ENCODE data around the gene TMEM151B.

Gene TMEM151B

DNA sequence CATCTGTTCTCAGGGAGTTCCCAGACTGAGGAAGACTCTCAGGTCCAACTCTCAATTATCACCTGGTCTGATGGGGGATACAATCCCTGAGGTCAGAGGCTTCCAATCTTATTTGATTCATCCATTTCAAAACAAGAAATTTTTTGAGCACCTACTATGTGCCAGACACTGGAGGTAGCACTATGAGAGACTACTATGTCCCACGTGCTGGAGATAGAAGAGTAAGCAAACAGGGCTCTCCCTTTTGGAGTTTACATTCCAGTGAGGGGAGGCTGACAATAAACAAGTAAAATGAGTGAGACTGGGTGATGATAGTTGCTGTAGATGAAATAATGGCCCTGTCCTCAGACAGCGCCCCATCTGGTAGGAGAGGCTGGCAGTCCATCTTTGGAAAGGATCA lies 16.5 kb downstream of the TMEM151B start:
- TF ChIP-seq, protein P1, sequence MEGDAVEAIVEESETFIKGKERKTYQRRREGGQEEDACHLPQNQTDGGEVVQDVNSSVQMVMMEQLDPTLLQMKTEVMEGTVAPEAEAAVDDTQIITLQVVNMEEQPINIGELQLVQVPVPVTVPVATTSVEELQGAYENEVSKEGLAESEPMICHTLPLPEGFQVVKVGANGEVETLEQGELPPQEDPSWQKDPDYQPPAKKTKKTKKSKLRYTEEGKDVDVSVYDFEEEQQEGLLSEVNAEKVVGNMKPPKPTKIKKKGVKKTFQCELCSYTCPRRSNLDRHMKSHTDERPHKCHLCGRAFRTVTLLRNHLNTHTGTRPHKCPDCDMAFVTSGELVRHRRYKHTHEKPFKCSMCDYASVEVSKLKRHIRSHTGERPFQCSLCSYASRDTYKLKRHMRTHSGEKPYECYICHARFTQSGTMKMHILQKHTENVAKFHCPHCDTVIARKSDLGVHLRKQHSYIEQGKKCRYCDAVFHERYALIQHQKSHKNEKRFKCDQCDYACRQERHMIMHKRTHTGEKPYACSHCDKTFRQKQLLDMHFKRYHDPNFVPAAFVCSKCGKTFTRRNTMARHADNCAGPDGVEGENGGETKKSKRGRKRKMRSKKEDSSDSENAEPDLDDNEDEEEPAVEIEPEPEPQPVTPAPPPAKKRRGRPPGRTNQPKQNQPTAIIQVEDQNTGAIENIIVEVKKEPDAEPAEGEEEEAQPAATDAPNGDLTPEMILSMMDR (IDR thresholded peaks at IDR 0.05; ENCODE audit: insufficient read depth, low read depth, low read length, missing control alignments), result no peak
- no peak for DNase-seq (ENCODE audit: low read depth)

DNA sequence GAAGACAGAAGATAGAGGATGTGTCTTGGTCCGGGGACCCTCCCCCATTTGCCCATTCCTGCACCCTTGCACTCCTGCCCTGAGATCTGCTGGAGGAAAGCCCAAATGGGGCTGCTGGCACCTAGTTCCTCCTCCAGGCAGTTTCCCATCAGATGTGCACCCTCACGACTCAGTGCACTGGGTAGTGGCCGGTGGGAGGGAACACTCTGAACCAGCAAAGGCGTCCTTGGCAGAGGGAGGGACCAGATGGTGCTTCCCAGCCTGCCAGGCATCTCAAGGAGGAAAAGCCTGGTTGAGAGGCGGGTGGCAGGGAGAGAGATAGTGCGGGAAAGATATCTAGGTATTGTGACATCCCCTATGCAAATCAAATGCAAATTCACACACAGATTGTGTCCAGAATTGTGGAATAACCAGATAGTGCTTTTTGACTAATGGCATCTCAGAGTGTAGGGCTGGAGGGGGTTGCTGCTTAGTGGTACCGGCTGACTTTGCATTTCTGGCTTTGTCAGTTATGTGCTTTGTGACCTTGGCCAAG lies 19.5 kb downstream of the TMEM151B start:
- TF ChIP-seq, protein P1 (IDR thresholded peaks at IDR 0.05; ENCODE audit: insufficient read depth, low read depth, low read length, missing control alignments), result no peak
- DNase-seq (ENCODE audit: low read depth), result no peak
- no peak overlapping the region for H3K4me3 ChIP-seq (ENCODE audit: low read depth, low read length)

More for the DNA sequence above, 16.5 kb downstream of the TMEM151B start:
- no peak overlapping the region for H3K4me3 ChIP-seq (ENCODE audit: low read depth, low read length)

DNA sequence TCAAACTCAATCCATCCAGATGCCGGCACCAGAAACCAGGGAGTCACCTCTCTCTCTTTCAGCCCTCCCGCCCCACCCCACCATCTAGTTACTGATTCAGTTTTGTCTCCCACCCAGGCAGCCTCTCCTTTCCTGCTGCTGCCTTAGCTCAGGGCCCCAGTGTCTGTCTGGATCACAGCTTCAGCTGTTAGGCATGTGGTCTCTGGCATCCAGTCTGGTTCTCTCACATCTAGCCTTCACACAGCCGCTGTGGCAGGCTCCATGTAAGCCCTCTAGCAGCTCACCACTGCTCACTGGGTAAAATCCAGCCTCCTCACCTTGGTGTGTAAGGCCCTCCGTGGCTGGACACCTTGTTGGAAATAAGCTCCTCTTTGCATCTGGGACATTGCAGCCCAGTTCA lies 21.6 kb downstream of the TMEM151B start:
- no peak for DNase-seq (ENCODE audit: low read depth)
- no peak overlapping the region for H3K4me3 ChIP-seq (ENCODE audit: low read depth, low read length)
- TF ChIP-seq, protein P1 (IDR thresholded peaks at IDR 0.05; ENCODE audit: insufficient read depth, low read depth, low read length, missing control alignments), result no peak

DNA sequence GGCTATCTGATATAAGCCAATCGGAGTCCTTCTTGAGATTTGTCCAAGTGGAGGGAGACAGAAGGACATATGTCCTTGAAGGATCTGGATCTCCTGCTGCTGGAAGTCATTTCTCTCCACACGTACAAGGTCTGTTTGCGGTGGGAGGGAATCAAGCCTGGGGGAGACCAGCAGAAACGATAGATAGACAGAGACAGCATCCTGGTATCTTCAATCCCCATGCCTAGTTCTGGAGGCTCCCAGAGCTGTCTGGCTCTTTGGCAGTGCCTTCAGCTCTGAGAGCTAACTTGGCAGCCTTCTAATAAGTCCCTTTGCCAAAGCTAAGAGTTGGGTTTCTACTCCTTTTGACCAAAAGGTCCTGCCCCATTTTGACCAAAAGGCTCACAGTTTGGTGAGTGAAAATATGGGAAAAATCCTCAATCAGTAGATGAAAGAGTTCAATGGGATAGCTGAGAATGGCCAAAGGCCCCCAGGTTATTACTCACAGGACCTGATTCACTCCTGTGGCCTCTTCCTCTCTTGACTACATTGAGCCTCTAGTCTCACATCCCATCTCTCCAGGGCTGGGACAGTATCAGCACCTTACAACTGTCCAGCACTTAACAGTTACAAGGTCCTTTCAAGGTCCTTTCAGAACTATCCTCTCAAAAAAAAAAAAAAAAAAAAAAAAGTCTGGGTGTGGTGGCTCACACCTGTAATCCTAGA lies 22.6 kb downstream of the TMEM151B start:
- no peak for DNase-seq (ENCODE audit: low read depth)
- TF ChIP-seq, protein P1 (IDR thresholded peaks at IDR 0.05; ENCODE audit: insufficient read depth, low read depth, low read length, missing control alignments), result no peak
- H3K4me3 ChIP-seq (ENCODE audit: low read depth, low read length), result no peak overlapping the region

DNA sequence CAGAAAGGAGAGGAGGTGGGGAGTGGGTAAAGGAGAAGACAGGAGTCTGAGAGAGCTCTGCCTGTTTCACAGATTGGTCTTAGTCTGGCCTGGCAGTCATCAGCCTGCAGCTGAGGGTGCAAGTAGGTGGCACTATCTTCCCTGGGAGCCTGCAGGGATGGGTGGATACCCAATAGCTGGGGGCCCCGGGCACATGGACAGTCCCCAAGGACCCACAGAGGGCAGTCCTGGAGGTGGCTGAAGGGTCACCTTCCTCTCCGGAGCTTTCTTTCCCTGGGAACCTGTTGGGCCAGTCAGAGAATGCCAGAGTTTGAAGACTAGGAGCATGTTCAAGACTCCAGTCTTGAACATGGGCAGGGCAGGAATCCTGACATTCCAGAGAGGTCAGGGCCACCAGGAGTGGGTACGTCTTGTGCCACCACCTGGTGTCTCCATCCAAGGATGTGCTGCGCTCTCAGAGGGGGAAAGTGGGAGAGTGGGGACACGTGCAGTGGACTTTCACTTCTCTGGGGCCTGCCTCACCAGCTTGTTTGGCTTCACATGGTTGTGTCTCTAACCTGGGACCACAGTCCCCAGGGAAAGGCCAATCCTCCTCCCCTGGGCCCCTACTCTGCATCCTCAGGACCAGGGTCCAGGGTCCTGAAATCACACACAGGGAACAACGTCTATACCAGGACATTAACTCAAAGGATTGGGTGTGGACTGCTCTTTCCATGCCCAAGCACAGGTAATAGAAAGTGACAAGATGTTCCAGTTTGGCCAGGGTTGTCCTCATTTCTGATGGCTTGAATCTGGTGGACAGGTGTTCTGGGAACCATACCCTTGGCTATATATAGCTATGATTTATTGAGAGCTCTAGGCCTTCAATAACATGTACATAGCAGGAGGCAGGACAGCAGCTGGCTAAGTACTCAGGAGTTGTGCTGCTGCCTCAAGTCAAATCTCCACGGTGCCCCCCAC lies 24.9 kb downstream of the TMEM151B start:
- no peak for DNase-seq (ENCODE audit: low read depth)
- H3K4me3 ChIP-seq (ENCODE audit: low read depth, low read length), result no peak overlapping the region
- TF ChIP-seq, protein P1 (IDR thresholded peaks at IDR 0.05; ENCODE audit: insufficient read depth, low read depth, low read length, missing control alignments), result no peak

DNA sequence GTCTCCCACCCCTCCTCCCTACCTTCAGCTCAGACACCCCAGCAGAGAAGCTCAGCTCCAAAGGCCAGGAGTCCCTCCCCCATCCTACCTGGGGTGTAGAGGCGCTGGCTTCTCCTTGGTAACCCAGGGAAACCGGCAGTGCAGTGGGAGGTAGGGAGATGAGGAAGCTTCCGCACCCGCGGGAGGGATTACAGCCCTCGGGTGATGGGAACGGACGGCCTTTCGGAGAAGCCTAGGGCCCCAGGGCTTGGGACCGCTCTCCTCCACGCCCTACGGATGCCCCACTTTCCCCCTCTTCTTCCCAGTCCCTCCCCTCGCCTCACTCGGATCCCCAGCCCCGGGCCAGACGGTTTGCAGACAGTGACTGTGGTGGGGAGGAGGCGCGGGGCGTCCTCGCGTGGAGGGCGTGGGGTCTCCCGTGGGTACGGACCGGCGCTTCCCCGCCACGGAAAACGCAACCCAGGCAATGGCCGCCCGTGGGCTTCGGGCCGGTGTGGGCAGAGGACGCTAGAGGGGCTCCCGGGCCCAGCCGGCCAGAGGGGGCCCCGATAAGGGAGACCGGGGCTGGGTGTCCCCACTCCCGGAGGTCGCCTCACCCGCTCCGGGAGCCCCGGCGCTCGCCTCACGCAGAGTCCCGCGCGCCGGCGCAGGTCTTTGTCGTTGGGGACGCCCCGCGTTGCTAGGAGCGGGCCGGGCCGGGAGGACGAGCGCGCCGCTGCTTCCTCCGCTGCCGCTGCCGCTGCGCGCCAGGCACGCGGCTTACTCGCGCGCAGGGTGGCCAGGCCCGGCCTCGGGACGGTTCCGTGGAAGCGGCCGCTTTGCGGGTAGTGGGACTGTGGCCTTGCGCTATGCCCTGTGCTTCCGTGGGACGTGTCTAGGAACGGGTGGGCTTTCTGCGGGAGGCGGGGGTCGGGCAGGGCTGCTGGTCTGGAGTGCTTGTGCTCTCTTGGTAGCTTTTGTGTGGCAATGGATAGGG lies 27.1 kb downstream of the TMEM151B start:
- H3K4me3 ChIP-seq (ENCODE audit: low read depth, low read length), result no peak overlapping the region
- TF ChIP-seq, protein P1 (IDR thresholded peaks at IDR 0.05; ENCODE audit: insufficient read depth, low read depth, low read length, missing control alignments), result no peak
- no peak for DNase-seq (ENCODE audit: low read depth)
